Colonic mucosa (tissue), 4 donors: ENCODE data around the gene GTF2A1. TPM values are rescaled to one million over a fixed set of nuclear protein-coding genes. Genes with fewer than 3 reads are reported as not detected.

Source experiments
- DNase-seq: peaks from one replicate; pipeline ENCODE4 v3.0.0-alpha.2; 2020
- H3K27ac ChIP-seq: fragments of 200-600 bp; one replicate; pipeline ENCODE4 v1.8.0; 2021
- H3K27me3 ChIP-seq: fragments of 200-600 bp; one replicate; pipeline ENCODE4 v1.8.0; 2021
- H3K36me3 ChIP-seq: fragments of 200-600 bp; one replicate; pipeline ENCODE4 v1.8.0; 2021
- H3K4me1 ChIP-seq: fragments of 200-600 bp; one replicate; pipeline ENCODE4 v1.8.0; 2021; ENCODE audit warnings: mild to moderate bottlenecking
- H3K4me3 ChIP-seq: fragments of 200-600 bp; one replicate; pipeline ENCODE4 v1.8.0; 2021
- H3K9ac ChIP-seq, 2 donors: one replicate each; pipeline ENCODE4 v1.7.0; 2013; ENCODE audit warnings: control low read depth in 2 of 2, low read depth in 2 of 2, low read length in 2 of 2
- H3K9me3 ChIP-seq: fragments of 200-600 bp; one replicate; pipeline ENCODE4 v1.8.0; 2021
- CTCF ChIP-seq: fragments of 200-600 bp; IDR thresholded peaks from one replicate; pipeline ENCODE4 v1.8.0; 2022; ENCODE audit warnings: antibody characterized with exemption, mild to moderate bottlenecking
- intact Hi-C: fragments of 100-400 bp; cut with DNase I; formaldehyde crosslinking; loops from one replicate; pipeline ENCODE4 v1.14.1; 2022
- total RNA-seq, 2 donors: library from RNA; stranded (reverse); fragmentation: NEBNext Ultra II Directional in 1 of 2; extraction: Animal tissue kit (Norgen Biotek cat#: 25700) in 1 of 2; gene quantifications; one replicate each; pipeline ENCODE4 v1.2.1, GENCODE V29; 2021
- donor health status: healthy.
- donor health status: DM: no; HTN: no; CAD: no.
- donor health status: DM: no; HTN: no; CAD: no.

GTF2A1 gene
- total RNA-seq, 2 donors from 2014 or later = 21.6 to 26.6 TPM

- Histone ChIP-seq H3K9me3 (no peaks in the 10 kb centered on the region), H3K9ac (no peak overlapping the region), H3K36me3 (no peaks in the 10 kb centered on the region), H3K4me3 (no peak overlapping the region), H3K27me3 (no peaks in the 10 kb centered on the region), H3K27ac (no peak overlapping the region), H3K4me1 (no peaks in the 10 kb centered on the region)
- no peak for DNase-seq
- intact Hi-C loops = no loop called here
- no peak for TF ChIP-seq CTCF
These were observed 83.4 kb downstream of the GTF2A1 start for GRCh38 chr14:81137316-81137715.

GRCh38 chr14:81133400-81133799 is 87.4 kb downstream of the GTF2A1 start:
- intact Hi-C loops = no loop called here
- Histone ChIP-seq H3K9me3 (no peaks in the 10 kb centered on the region), H3K36me3 (no peaks in the 10 kb centered on the region), H3K4me3 (no peak overlapping the region), H3K9ac (no peak overlapping the region), H3K27ac (no peak overlapping the region), H3K4me1 (no peaks in the 10 kb centered on the region), H3K27me3 (no peaks in the 10 kb centered on the region)
- no peak for TF ChIP-seq CTCF
- no peak for DNase-seq

GRCh38 chr14:81132468-81132867 is 88.3 kb downstream of the GTF2A1 start:
- Histone ChIP-seq H3K4me3 (no peak overlapping the region), H3K27ac (no peak overlapping the region), H3K4me1 (no peaks in the 10 kb centered on the region), H3K9me3 (no peaks in the 10 kb centered on the region), H3K27me3 (no peaks in the 10 kb centered on the region), H3K36me3 (no peaks in the 10 kb centered on the region), H3K9ac (no peak overlapping the region)
- DNase-seq = no peak
- intact Hi-C loops = no loop called here
- TF ChIP-seq CTCF = no peak

- no peak for TF ChIP-seq CTCF
- no peaks in the 10 kb centered on the region for H3K9me3 ChIP-seq
- no peak for DNase-seq
- H3K4me3 ChIP-seq = no peak overlapping the region
- H3K4me1 ChIP-seq = no peaks in the 10 kb centered on the region
- no peak overlapping the region for H3K27ac ChIP-seq
- no peaks in the 10 kb centered on the region for H3K27me3 ChIP-seq
- no peaks in the 10 kb centered on the region for H3K36me3 ChIP-seq
- intact Hi-C loops = no loop called here
- H3K9ac ChIP-seq = no peak overlapping the region
These were observed 91.5 kb downstream of the GTF2A1 start for GRCh38 chr14:81129242-81129641.

GRCh38 chr14:81127785-81128184 is 93.0 kb downstream of the GTF2A1 start:
- Histone ChIP-seq H3K4me3 (no peak overlapping the region), H3K27me3 (no peaks in the 10 kb centered on the region), H3K4me1 (no peaks in the 10 kb centered on the region), H3K9me3 (no peaks in the 10 kb centered on the region), H3K9ac (no peak overlapping the region), H3K27ac (no peak overlapping the region), H3K36me3 (no peaks in the 10 kb centered on the region)
- no peak for TF ChIP-seq CTCF
- no peak for DNase-seq
- intact Hi-C loops = no loop called here

GRCh38 chr14:81125536-81125935 is 95.2 kb downstream of the GTF2A1 start:
- no peak for DNase-seq
- no peak overlapping the region for H3K9ac ChIP-seq
- H3K9me3 ChIP-seq = no peaks in the 10 kb centered on the region
- no peaks in the 10 kb centered on the region for H3K27me3 ChIP-seq
- no peaks in the 10 kb centered on the region for H3K36me3 ChIP-seq
- H3K4me1 ChIP-seq = no peaks in the 10 kb centered on the region
- TF ChIP-seq CTCF = no peak
- intact Hi-C loops = no loop called here
- no peak overlapping the region for H3K4me3 ChIP-seq
- H3K27ac ChIP-seq = no peak overlapping the region
